ENCODE results near the gene ZNF561.
"Not testable (repeated sequence)": the region's sequence is repeated elsewhere in the genome, so short reads cannot be mapped to it uniquely, and the experiment has no call there.

ZNF561 gene

DNA sequence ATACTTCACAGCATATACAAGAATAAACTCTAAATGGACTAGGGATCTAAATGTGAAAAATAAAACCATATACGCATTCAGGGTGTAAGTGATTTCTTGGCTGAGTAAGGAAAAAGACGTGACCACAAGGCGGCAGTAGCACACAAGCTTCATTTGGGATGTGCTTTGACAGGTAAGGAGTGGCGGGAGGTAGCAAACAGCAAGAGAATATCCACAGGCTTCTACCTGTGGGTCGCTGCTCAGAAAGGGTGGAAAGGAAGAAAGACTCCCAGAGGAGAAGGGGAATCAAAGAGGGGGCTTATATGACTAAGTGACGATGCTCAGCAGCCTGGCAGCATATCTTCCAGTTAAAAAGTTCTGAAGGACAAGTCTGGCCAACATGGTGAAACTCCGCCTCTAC, 34.3 kb downstream of the ZNF561 start:
- no peaks in the 10 kb centered on the region for H4K20me1 ChIP-seq (ENCODE audit: insufficient read depth, low read length)
- peaks cover 12% of the 10 kb centered on the region for H3K36me3 ChIP-seq (ENCODE audit: insufficient read depth, low read length)
- H3K27ac ChIP-seq (ENCODE audit: low read depth, low read length, poor library complexity, severe bottlenecking), result no peak overlapping the region
- no peaks in the 10 kb centered on the region for H3F3A ChIP-seq (ENCODE audit: insufficient read depth, low read length)
- TF ChIP-seq, protein P1, sequence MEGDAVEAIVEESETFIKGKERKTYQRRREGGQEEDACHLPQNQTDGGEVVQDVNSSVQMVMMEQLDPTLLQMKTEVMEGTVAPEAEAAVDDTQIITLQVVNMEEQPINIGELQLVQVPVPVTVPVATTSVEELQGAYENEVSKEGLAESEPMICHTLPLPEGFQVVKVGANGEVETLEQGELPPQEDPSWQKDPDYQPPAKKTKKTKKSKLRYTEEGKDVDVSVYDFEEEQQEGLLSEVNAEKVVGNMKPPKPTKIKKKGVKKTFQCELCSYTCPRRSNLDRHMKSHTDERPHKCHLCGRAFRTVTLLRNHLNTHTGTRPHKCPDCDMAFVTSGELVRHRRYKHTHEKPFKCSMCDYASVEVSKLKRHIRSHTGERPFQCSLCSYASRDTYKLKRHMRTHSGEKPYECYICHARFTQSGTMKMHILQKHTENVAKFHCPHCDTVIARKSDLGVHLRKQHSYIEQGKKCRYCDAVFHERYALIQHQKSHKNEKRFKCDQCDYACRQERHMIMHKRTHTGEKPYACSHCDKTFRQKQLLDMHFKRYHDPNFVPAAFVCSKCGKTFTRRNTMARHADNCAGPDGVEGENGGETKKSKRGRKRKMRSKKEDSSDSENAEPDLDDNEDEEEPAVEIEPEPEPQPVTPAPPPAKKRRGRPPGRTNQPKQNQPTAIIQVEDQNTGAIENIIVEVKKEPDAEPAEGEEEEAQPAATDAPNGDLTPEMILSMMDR (IDR thresholded peaks at IDR 0.05; ENCODE audit: low read length), result peak; percentile 69
- TF ChIP-seq EZH2 (IDR thresholded peaks at IDR 0.05; ENCODE audit: borderline replicate concordance, low read length), result no peak
- H3K4me1 ChIP-seq (ENCODE audit: insufficient read depth, low read length, severe bottlenecking), result peaks cover 11% of the 10 kb centered on the region
- H3K9ac ChIP-seq (ENCODE audit: low read length), result no peak overlapping the region
- no peaks in the 10 kb centered on the region for H3K27me3 ChIP-seq (ENCODE audit: insufficient read depth, low read length)
- H3K79me2 ChIP-seq (ENCODE audit: insufficient read depth, low read length), result peaks cover 25% of the 10 kb centered on the region
- H3K9me2 ChIP-seq (ENCODE audit: low read depth, low read length), result no peaks in the 10 kb centered on the region
- no peak overlapping the region for H2AFZ ChIP-seq (ENCODE audit: low read length)
- H3K4me2 ChIP-seq (ENCODE audit: low read length), result no peak overlapping the region
- 0 out of 2 replicates have a peak, but pooled peaks cover 1% of the 10 kb centered on the region for H3K9me3 ChIP-seq (ENCODE audit: low read length)
- no peak overlapping the region for H3K4me3 ChIP-seq (ENCODE audit: low read depth, low read length, poor library complexity, severe bottlenecking)

DNA sequence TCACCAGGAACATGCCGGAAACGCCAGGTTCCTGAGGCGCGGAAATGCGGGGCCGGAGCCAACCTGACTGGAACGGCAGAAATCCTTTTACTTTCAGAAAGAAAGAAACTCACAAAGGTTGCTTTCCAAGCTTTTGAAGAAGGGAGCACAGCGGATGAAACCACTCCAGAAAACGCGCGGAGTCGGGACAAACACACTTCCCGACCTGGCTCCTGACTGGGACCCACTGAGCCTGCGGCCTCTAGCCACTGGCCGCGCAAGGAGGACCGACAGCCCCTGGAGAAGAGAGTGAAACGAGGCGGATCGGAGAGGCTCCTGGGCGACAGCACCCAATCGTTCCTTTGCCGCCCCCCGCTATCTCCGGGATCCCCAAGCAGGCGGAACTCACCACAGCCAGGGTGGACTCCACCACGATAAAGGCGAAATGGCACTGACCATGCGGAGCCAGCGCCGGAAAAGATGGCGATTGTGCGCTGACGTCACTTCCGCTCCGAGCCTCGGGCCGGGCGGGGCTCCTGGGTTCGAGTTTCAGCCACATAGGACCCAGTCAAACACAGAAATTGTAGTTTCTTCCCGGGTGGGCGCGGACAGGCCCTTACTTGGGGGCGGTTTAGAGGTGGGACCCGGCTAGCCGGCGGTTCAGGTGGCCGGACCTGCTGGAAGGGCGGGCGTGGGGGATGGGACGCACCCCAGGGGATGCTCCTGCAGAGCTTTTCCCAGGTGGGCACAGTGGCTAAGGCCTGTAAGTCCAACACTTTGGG, 36.8 kb downstream of the ZNF561 start, which contains the start of gene ZNF121:
Gene ZNF121, minus strand, starts transcription at position 432 of the 761 bp plus-strand sequence. CDS start 16,407 bp downstream, outside the sequence.
- Histone ChIP-seq H3K4me3 (ENCODE audit: low read depth, low read length, poor library complexity, severe bottlenecking) (peak within 1 kb of the TSS; percentile 92), H3K27me3 (ENCODE audit: insufficient read depth, low read length) (no peaks in the 10 kb centered on the region), H3K9ac (ENCODE audit: low read length) (peak within 1 kb of the TSS; percentile 91), H3K4me1 (ENCODE audit: insufficient read depth, low read length, severe bottlenecking) (peaks cover 11% of the 10 kb centered on the region), H3K27ac (ENCODE audit: low read depth, low read length, poor library complexity, severe bottlenecking) (peak within 1 kb of the TSS; percentile 59), H2AFZ (ENCODE audit: low read length) (peak within 1 kb of the TSS; percentile 69; the same call in 1 of the 2 replicates), H3K9me2 (ENCODE audit: low read depth, low read length) (no peaks in the 10 kb centered on the region), H4K20me1 (ENCODE audit: insufficient read depth, low read length) (no peaks in the 10 kb centered on the region), H3K9me3 (ENCODE audit: low read length) (peaks cover 21% of the 10 kb centered on the region), H3K36me3 (ENCODE audit: insufficient read depth, low read length) (peaks cover 37% of the 10 kb centered on the region), H3K4me2 (ENCODE audit: low read length) (peak within 1 kb of the TSS; percentile 67), H3K79me2 (ENCODE audit: insufficient read depth, low read length) (peaks cover 50% of the 10 kb centered on the region), H3F3A (ENCODE audit: insufficient read depth, low read length) (no peaks in the 10 kb centered on the region)
- TF ChIP-seq EZH2 (IDR thresholded peaks at IDR 0.05; ENCODE audit: borderline replicate concordance, low read length), result no peak
- TF ChIP-seq, protein P1 (IDR thresholded peaks at IDR 0.05; ENCODE audit: low read length), result no peak

DNA sequence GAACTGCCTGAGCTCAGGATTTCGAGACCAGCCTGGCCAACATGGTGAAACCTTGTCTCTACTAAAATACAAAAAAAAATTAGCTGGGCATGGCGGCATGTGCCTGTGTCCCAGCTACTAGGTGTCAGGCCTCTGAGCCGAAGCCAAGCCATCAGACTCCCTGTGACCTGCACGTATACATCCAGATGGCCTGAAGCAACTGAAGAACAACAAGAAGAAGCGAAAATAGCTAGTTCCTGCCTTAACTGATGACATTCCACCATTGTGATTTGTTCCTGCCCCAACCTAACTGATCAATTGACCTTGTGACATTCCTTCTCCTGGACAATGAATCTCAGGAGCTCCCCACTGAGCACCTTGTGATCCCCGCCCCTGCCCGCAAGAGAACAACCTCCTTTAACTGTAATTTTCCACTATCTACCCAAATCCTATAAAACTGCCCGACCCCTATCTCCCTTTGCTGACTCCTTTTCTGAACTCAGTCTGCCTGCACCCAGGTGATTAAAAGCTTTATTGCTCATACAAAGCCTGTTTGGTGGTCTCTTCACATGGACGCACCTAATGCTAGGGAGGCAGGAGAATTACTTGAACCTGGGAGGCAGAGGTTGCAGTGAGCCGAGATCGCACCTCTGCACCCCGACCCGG, 38.8 kb downstream of the ZNF561 start:
- H3F3A ChIP-seq (ENCODE audit: insufficient read depth, low read length); H3K4me3 ChIP-seq (ENCODE audit: low read depth, low read length, poor library complexity, severe bottlenecking); H3K9me2 ChIP-seq (ENCODE audit: low read depth, low read length); H3K4me2 ChIP-seq (ENCODE audit: low read length); H4K20me1 ChIP-seq (ENCODE audit: insufficient read depth, low read length); H3K27me3 ChIP-seq (ENCODE audit: insufficient read depth, low read length); H3K27ac ChIP-seq (ENCODE audit: low read depth, low read length, poor library complexity, severe bottlenecking); H2AFZ ChIP-seq (ENCODE audit: low read length); H3K9ac ChIP-seq (ENCODE audit: low read length): not testable (repeated sequence)
- Histone ChIP-seq H3K4me1 (ENCODE audit: insufficient read depth, low read length, severe bottlenecking) (peaks cover 11% of the 10 kb centered on the region), H3K79me2 (ENCODE audit: insufficient read depth, low read length) (peaks cover 71% of the 10 kb centered on the region), H3K36me3 (ENCODE audit: insufficient read depth, low read length) (peaks cover 58% of the 10 kb centered on the region), H3K9me3 (ENCODE audit: low read length) (peaks cover 34% of the 10 kb centered on the region)

Measured in OCI-LY1 (cell line).